HepG2 (cell line): ENCODE measurements around the gene CRNKL1. TPM values are rescaled to one million over a fixed set of nuclear protein-coding genes. Genes with fewer than 3 reads are reported as not detected.

Experiments used
- AHR ChIP-seq: IDR thresholded peaks from 2 replicates; pipeline ENCODE4 v1.6.1; 2018; ENCODE audit warnings: missing genetic modification reagents, missing compliant biosample characterization
- FOSL1 ChIP-seq: sonication (generic); formaldehyde crosslinking; IDR thresholded peaks from 2 replicates; pipeline ENCODE4 v1.9.0; 2021; ENCODE audit warnings: missing genetic modification reagents, borderline replicate concordance
- FOXJ3 ChIP-seq: sonication (generic); formaldehyde crosslinking; IDR thresholded peaks from 2 replicates; pipeline ENCODE4 v1.4.0; 2020; ENCODE audit warnings: missing genetic modification reagents, mild to moderate bottlenecking, borderline replicate concordance
- HMGXB3 ChIP-seq: sonication (generic); formaldehyde crosslinking; IDR thresholded peaks from 2 replicates; pipeline ENCODE4 v1.4.0; 2020; ENCODE audit warnings: missing genetic modification reagents, borderline replicate concordance
- PAWR ChIP-seq: sonication (generic); formaldehyde crosslinking; IDR thresholded peaks from 2 replicates; pipeline ENCODE4 v1.4.0; 2020; ENCODE audit warnings: missing genetic modification reagents, mild to moderate bottlenecking, borderline replicate concordance
- PRPF4 ChIP-seq: fragments of 200-400 bp; formaldehyde crosslinking; IDR thresholded peaks from 2 replicates; pipeline ENCODE4 v1.6.1; 2016; ENCODE audit warnings: low read length, low read depth; ENCODE audit not compliant: poor library complexity, severe bottlenecking
- ZBTB42 ChIP-seq: sonication (generic); formaldehyde crosslinking; IDR thresholded peaks from 2 replicates; pipeline ENCODE4 v1.5.0; 2020; ENCODE audit warnings: mild to moderate bottlenecking, missing genetic modification reagents
- ZFP91 ChIP-seq: sonication (generic); formaldehyde crosslinking; IDR thresholded peaks from 2 replicates; pipeline ENCODE4 v1.9.0; 2022; ENCODE audit warnings: missing genetic modification reagents, mild to moderate bottlenecking, borderline replicate concordance
- ZNF710 ChIP-seq: sonication (generic); formaldehyde crosslinking; IDR thresholded peaks from 2 replicates; pipeline ENCODE4 v1.5.0; 2020; ENCODE audit warnings: mild to moderate bottlenecking, missing genetic modification reagents, borderline replicate concordance
- polyA plus RNA-seq, 8 experiments: library from polyadenylated mRNA; depleted of rRNA in 3 of 8; stranded (reverse) in 7 of 8; unstranded in 1 of 8; fragments of >200 nt; fragmentation: Illumina TruSeq in 4 of 8; extraction: Trizol in 4 of 8; gene quantifications; 2 replicates each; pipeline versions ENCODE4 v1.2.1 to v1.2.3, GENCODE V29; 2011 to 2016; ENCODE audit warnings: low read depth in 4 of 8, missing spikeins in 1 of 8, mixed read lengths in 1 of 8; ENCODE audit not compliant: insufficient read depth in 1 of 8
- total RNA-seq, 5 experiments: library from RNA; depleted of rRNA; stranded (reverse); fragments of >200 nt; fragmentation: Illumina TruSeq; extraction: Trizol; gene quantifications; 2 replicates each; pipeline ENCODE4 v1.2.3, GENCODE V29; 2016; ENCODE audit warnings: low read depth in 1 of 5
- TF ChIP-seq, protein P1 (sequence below): sonication (generic); formaldehyde crosslinking; IDR thresholded peaks from 2 replicates; pipeline ENCODE4 v1.5.0; 2020; ENCODE audit warnings: mild to moderate bottlenecking, missing genetic modification reagents, borderline replicate concordance

CRNKL1 gene
- total and polyA plus RNA-seq, 2 of the 13 experiments (the other 11 are each of a cell fraction or from before 2014, with no cell fraction given), result 12.3 to 64.5 TPM

- TF ChIP-seq HMGXB3 (peak; percentile 91; the same call in 1 of the 2 replicates), FOSL1 (CRISPR knock-in tag) (no peak), ZBTB42 (CRISPR knock-in tag) (no peak), ZNF710 (CRISPR knock-in tag) (peak; percentile 85; the same call in 1 of the 2 replicates), PAWR (no peak), ZFP91 (CRISPR knock-in tag) (peak; percentile 97), AHR (CRISPR knock-in tag) (peak; percentile 97), FOXJ3 (peak; percentile 92), PRPF4 (no peak)
- TF ChIP-seq, protein P1, sequence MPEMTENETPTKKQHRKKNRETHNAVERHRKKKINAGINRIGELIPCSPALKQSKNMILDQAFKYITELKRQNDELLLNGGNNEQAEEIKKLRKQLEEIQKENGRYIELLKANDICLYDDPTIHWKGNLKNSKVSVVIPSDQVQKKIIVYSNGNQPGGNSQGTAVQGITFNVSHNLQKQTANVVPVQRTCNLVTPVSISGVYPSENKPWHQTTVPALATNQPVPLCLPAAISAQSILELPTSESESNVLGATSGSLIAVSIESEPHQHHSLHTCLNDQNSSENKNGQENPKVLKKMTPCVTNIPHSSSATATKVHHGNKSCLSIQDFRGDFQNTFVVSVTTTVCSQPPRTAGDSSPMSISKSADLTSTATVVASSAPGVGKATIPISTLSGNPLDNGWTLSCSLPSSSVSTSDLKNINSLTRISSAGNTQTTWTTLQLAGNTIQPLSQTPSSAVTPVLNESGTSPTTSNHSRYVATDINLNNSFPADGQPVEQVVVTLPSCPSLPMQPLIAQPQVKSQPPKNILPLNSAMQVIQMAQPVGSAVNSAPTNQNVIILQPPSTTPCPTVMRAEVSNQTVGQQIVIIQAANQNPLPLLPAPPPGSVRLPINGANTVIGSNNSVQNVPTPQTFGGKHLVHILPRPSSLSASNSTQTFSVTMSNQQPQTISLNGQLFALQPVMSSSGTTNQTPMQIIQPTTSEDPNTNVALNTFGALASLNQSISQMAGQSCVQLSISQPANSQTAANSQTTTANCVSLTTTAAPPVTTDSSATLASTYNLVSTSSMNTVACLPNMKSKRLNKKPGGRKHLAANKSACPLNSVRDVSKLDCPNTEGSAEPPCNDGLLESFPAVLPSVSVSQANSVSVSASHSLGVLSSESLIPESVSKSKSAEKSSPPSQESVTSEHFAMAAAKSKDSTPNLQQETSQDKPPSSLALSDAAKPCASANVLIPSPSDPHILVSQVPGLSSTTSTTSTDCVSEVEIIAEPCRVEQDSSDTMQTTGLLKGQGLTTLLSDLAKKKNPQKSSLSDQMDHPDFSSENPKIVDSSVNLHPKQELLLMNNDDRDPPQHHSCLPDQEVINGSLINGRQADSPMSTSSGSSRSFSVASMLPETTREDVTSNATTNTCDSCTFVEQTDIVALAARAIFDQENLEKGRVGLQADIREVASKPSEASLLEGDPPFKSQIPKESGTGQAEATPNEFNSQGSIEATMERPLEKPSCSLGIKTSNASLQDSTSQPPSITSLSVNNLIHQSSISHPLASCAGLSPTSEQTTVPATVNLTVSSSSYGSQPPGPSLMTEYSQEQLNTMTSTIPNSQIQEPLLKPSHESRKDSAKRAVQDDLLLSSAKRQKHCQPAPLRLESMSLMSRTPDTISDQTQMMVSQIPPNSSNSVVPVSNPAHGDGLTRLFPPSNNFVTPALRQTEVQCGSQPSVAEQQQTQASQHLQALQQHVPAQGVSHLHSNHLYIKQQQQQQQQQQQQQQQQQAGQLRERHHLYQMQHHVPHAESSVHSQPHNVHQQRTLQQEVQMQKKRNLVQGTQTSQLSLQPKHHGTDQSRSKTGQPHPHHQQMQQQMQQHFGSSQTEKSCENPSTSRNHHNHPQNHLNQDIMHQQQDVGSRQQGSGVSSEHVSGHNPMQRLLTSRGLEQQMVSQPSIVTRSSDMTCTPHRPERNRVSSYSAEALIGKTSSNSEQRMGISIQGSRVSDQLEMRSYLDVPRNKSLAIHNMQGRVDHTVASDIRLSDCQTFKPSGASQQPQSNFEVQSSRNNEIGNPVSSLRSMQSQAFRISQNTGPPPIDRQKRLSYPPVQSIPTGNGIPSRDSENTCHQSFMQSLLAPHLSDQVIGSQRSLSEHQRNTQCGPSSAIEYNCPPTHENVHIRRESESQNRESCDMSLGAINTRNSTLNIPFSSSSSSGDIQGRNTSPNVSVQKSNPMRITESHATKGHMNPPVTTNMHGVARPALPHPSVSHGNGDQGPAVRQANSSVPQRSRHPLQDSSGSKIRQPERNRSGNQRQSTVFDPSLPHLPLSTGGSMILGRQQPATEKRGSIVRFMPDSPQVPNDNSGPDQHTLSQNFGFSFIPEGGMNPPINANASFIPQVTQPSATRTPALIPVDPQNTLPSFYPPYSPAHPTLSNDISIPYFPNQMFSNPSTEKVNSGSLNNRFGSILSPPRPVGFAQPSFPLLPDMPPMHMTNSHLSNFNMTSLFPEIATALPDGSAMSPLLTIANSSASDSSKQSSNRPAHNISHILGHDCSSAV (CRISPR knock-in tag), result no peak
Measured at GRCh38 chr20:20052074-20052970, at the start of gene CRNKL1, which contains the start of gene CFAP61 (continued).
